Pancreas (tissue), 10 donors: ENCODE measurements around the gene WWP2. TPM values are rescaled to one million over a fixed set of nuclear protein-coding genes. Genes with fewer than 3 reads are reported as not detected.

Experiments
- ATAC-seq, 4 donors: fragments of 200-7000 bp; cut with Tn5 transposase; one replicate each; pipeline versions ENCODE4 v1.8.0 to v1.9.1; 2020; ENCODE audit warnings: mild to moderate bottlenecking in 4 of 4, moderate library complexity in 4 of 4
- DNase-seq, 6 donors: peaks; one replicate each; pipeline ENCODE4 v3.0.0-alpha.2; 2020
- FAIRE-seq: peaks from 2 replicates; lab custom pipeline; 2012; peaks lifted over from hg19 to GRCh38; lab: Jason Lieb, UNC
- H3K27ac ChIP-seq, 4 donors: fragments of 200-600 bp; sonication (generic); 1 replicate in 3 of 4; 2 replicates in 1 of 4; pipeline versions ENCODE4 v1.5.0 to v1.8.0; 2020
- H3K27me3 ChIP-seq, 4 donors: fragments of 200-600 bp; one replicate each; pipeline ENCODE4 v1.8.0; 2021
- H3K36me3 ChIP-seq, 3 donors: fragments of 200-600 bp; sonication (generic) in 1 of 3; one replicate each; pipeline versions ENCODE4 v1.5.0 to v1.8.0; 2020 to 2021
- H3K4me1 ChIP-seq, 3 donors: fragments of 200-600 bp; one replicate each; pipeline ENCODE4 v1.8.0; 2021
- H3K4me3 ChIP-seq, 4 donors: fragments of 200-600 bp; sonication (generic) in 2 of 4; one replicate each; pipeline versions ENCODE4 v1.5.0 to v1.8.0; 2020 to 2021
- H3K9me3 ChIP-seq, 4 donors: fragments of 200-600 bp; one replicate each; pipeline ENCODE4 v1.8.0; 2021
- WGBS, 2 donors: extraction: QIAGEN DNeasy Blood & Tissue Kit; methylation state at CpG; one replicate each; pipeline ENCODE4 v1.1.7; 2013; 5-methylcytosine and 5-hydroxymethylcytosine counted together
- intact Hi-C, 3 donors: fragments of 100-400 bp; cut with DNase I; formaldehyde crosslinking; loops; one replicate each; pipeline versions ENCODE4 v1.11.1 to v1.14.2; 2022
- polyA plus RNA-seq, 2 donors: library from polyadenylated mRNA; stranded (reverse); fragments of 200-250 nt; gene quantifications; one replicate each; pipeline ENCODE4 v1.2.3, GENCODE V29; 2013
- total RNA-seq, 6 donors: library from RNA; stranded (reverse); fragmentation: NEBNext Ultra II Directional in 4 of 6; extraction: Animal tissue kit (Norgen Biotek cat#: 25700) in 4 of 6; gene quantifications; one replicate each; pipeline versions ENCODE4 v1.2.1 to v1.2.4, GENCODE V29; 2021 to 2023
- TF ChIP-seq, protein P1 (sequence below), 4 donors: fragments of 200-600 bp; sonication (generic) in 3 of 4; IDR thresholded peaks; one replicate each; pipeline versions ENCODE4 v1.5.0 to v1.8.0; 2021; ENCODE audit warnings: antibody characterized with exemption in 4 of 4
- donor health status: healthy with polysubstance abuse.
- donor health status: DM: no; HTN: no; CAD: no; lungs with moderate emphysema.
- donor health status: DM: no; HTN: no; CAD: no.
- donor health status: control.
- donor health status: control.
- donor health status: Bipolar disorder and iron deficiency.
- donor health status: DM: yes; HTN: yes; CAD: no.
- donor health status: DM: no; HTN: no; CAD: no.
- donor health status: DM: no; HTN: no; CAD: no.
- donor health status: DM: yes; HTN: yes; CAD: no.

WWP2 gene
- total and polyA plus RNA-seq, 8 donors, result 27.4 to 50.4 (median 35.4) TPM

DNA sequence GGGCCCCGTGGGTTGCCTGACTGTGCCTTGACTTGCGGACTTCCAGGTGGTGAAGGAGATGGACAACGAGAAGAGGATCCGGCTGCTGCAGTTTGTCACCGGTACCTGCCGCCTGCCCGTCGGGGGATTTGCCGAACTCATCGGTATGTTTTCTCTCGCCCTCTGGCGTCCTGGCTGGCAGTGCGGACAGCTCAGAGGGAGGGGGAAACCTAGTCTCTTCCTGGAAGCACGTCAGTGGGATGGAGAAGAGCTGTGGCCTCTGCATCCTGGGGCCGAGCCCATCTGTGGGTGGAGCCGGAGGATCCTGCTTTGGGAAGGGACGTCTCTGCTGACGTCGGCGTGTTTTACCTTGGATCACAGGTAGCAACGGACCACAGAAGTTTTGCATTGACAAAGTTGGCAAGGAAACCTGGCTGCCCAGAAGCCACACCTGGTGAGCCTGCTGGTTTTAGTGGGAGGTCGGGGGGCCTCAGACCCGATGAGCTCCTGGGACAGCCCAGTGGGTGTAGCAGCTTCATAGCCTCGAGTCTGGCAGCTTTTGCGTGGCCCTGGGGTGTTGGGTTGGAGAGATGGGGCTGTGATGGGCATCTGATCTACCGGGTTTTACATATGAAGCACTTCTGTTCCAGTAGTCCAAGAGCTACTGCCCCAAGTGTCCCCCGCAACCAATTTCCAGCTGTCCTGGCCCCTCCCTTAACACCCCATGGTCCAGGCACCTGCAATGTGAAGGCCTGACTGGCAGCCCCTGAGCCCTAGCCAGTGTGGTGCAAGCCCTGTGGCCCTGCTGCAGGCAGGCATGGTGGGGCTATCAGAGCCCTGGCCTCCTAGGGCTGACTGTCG, 177.1 kb downstream of the WWP2 start:
- FAIRE-seq (no peak), DNase-seq (no peak), ATAC-seq (no peak)
- H3K4me3 ChIP-seq, result no peak overlapping the region
- no peaks in the 10 kb centered on the region for H3K9me3 ChIP-seq
- TF ChIP-seq, protein P1, sequence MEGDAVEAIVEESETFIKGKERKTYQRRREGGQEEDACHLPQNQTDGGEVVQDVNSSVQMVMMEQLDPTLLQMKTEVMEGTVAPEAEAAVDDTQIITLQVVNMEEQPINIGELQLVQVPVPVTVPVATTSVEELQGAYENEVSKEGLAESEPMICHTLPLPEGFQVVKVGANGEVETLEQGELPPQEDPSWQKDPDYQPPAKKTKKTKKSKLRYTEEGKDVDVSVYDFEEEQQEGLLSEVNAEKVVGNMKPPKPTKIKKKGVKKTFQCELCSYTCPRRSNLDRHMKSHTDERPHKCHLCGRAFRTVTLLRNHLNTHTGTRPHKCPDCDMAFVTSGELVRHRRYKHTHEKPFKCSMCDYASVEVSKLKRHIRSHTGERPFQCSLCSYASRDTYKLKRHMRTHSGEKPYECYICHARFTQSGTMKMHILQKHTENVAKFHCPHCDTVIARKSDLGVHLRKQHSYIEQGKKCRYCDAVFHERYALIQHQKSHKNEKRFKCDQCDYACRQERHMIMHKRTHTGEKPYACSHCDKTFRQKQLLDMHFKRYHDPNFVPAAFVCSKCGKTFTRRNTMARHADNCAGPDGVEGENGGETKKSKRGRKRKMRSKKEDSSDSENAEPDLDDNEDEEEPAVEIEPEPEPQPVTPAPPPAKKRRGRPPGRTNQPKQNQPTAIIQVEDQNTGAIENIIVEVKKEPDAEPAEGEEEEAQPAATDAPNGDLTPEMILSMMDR (IDR thresholded peaks at IDR 0.05), result no peak
- WGBS, 2 donors, result 92 to 94% methylated on average over 28 of the region's 28 CpGs
- peaks cover 0 to 69% (median 46%) of the 10 kb centered on the region in 3 donors for H3K36me3 ChIP-seq
- no peak overlapping the region for H3K27ac ChIP-seq
- no peaks in the 10 kb centered on the region for H3K4me1 ChIP-seq
- no peaks in the 10 kb centered on the region for H3K27me3 ChIP-seq
- intact Hi-C loops, result no loop called here

DNA sequence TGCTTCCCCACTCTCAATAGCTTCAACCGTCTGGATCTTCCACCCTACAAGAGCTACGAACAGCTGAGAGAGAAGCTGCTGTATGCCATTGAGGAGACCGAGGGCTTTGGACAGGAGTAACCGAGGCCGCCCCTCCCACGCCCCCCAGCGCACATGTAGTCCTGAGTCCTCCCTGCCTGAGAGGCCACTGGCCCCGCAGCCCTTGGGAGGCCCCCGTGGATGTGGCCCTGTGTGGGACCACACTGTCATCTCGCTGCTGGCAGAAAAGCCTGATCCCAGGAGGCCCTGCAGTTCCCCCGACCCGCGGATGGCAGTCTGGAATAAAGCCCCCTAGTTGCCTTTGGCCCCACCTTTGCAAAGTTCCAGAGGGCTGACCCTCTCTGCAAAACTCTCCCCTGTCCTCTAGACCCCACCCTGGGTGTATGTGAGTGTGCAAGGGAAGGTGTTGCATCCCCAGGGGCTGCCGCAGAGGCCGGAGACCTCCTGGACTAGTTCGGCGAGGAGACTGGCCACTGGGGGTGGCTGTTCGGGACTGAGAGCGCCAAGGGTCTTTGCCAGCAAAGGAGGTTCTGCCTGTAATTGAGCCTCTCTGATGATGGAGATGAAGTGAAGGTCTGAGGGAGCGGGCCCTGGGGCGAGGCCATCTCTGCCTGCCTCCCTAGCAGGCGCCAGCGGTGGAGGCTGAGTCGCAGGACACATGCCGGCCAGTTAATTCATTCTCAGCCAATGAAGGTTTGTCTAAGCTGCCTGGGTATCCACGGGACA, 177.9 kb downstream of the WWP2 start:
- H3K27me3 ChIP-seq, result no peaks in the 10 kb centered on the region
- H3K27ac ChIP-seq, result no peak overlapping the region
- 95 to 96% methylated on average over 26 of the region's 26 CpGs for WGBS, 2 donors
- DNase-seq, result peak in 1 of 6 donors; percentile 48
- no peak overlapping the region for H3K4me3 ChIP-seq
- TF ChIP-seq, protein P1 (IDR thresholded peaks at IDR 0.05), result no peak
- no peak for ATAC-seq
- no peaks in the 10 kb centered on the region for H3K4me1 ChIP-seq
- no peak for FAIRE-seq
- H3K36me3 ChIP-seq, result peaks cover 0 to 61% (median 39%) of the 10 kb centered on the region in 3 donors
- intact Hi-C loops, result no loop called here
- no peaks in the 10 kb centered on the region for H3K9me3 ChIP-seq

DNA sequence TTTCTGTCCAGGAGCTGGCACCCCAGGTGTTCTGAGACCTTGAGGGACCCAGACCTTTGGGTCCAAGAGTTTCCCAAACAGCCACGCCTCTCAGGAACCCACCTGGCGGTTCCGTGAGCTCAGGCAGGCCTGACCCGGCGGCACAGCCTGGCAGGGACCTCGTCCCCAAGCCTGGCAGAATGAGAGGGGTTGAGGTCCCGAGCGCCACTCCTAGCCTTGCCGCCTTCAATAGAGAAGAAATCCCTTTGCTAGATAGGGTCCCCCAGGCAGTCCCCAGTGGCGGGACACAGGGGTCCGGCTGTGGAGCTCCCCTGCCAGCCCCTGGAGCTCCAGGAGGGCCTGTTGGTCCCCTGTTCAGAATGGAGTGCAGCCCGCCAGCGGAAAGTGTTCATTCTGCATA, 178.5 kb downstream of the WWP2 start:
- Histone ChIP-seq H3K36me3 (peaks cover 0 to 54% (median 38%) of the 10 kb centered on the region in 3 donors), H3K4me1 (no peaks in the 10 kb centered on the region), H3K9me3 (no peaks in the 10 kb centered on the region), H3K27ac (no peak overlapping the region), H3K4me3 (no peak overlapping the region), H3K27me3 (no peaks in the 10 kb centered on the region)
- no peak for ATAC-seq
- peak in 1 of 6 donors; percentile 48 for DNase-seq
- TF ChIP-seq, protein P1 (IDR thresholded peaks at IDR 0.05), result no peak
- intact Hi-C loops, result no loop called here
- FAIRE-seq, result no peak
- 95 to 96% methylated on average over 13 of the region's 13 CpGs for WGBS, 2 donors

DNA sequence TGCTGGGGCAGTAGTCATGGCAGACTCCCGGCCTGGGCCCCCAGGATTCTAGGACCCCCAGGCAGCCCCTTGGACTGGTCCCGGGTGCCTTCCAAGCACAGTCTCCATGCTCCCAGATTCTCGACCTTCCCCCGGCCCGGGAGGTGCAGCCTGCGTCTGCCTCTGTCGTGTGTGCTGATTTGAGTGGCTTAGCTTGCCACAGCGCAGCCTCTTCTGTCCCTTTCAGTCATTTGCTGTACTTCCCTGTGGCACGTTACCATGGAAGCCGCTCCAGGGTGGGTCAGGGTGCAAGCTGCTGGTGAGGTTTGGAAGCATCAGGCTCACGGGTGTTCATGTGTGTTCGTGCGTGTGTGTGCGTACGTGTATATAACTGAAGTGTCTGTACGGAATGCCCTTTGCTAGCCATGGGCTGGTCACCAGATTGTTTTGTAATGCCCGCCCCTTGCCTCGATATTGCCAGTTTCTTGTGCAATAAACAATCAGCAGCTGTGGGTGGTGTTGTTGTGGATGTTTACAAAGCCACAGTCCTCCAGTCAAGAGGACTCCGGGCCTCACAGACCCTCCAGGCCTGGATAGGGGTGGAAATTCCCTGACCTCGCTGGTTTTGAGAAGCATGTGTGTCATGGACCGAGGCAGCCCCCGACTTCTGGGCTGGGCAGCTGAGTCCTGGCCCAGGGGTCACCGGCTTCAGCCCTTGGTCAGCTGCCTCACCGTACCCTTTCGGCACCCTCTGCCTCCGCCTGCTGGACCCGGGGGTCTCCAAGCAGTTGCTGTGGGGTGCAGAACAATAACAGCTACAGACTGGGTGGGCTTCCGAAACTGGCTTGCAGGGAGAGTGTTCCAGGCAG, 179.3 kb downstream of the WWP2 start:
- WGBS, 2 donors, result 93 to 94% methylated on average over 28 of the region's 28 CpGs
- peak in 2 of 4 donors; percentile 9 to 45 for ATAC-seq
- no peaks in the 10 kb centered on the region for H3K9me3 ChIP-seq
- no peaks in the 10 kb centered on the region for H3K4me1 ChIP-seq
- H3K4me3 ChIP-seq, result no peak overlapping the region
- peaks cover 0 to 46% (median 31%) of the 10 kb centered on the region in 3 donors for H3K36me3 ChIP-seq
- intact Hi-C loops, result no loop called here
- TF ChIP-seq, protein P1 (IDR thresholded peaks at IDR 0.05), result no peak
- DNase-seq, result peak in 1 of 6 donors; percentile 6
- no peaks in the 10 kb centered on the region for H3K27me3 ChIP-seq
- H3K27ac ChIP-seq, result no peak overlapping the region
- no peak for FAIRE-seq
